HG02943 (cell line): ENCODE data around the gene MYL4.
"Not testable (repeated sequence)": the region's sequence is repeated elsewhere in the genome, so short reads cannot be mapped to it uniquely, and the experiment has no call there.

Experiments used
- ATAC-seq: cut with Tn5 transposase; IDR thresholded peaks from one replicate; pipeline ENCODE4 v1.9.1; 2021; ENCODE audit warnings: mild to moderate bottlenecking, low read depth, moderate library complexity; ENCODE audit not compliant: unreplicated experiment

Gene MYL4

GRCh38 chr17:47219621-47220475, 10.7 kb downstream of the MYL4 start:
- no peak for ATAC-seq

DNA sequence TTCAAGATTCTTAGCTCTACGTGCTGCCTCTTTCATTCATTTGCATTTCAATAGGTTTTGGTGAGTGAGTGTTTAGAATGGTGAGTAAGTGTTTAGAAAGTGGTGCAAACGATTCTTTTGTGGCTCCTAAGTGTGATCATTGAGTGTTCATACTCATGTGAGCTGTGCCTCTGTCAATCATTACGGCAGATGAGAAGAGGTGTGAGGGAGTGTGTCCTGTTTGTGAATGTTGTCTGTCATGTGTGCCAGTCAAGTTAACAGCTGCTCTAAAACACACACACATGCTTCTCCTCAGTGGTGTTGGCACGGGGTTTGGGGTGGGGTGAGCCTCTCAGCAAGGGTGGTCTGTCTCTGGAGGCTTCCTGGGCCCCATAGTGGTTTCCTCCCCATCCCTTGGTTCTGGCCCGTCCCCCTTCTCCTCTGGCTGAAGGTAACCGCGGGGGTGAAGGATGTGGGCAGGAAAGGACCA, 11.4 kb downstream of the MYL4 start:
- ATAC-seq = no peak

- no peak for ATAC-seq
These were observed 12.0 kb downstream of the MYL4 start for GRCh38 chr17:47221154-47221553.

- no peak for ATAC-seq
These were observed 12.9 kb downstream of the MYL4 start for GRCh38 chr17:47222047-47222446.

- ATAC-seq = no peak
These were observed 13.9 kb downstream of the MYL4 start for GRCh38 chr17:47223007-47223406.

DNA sequence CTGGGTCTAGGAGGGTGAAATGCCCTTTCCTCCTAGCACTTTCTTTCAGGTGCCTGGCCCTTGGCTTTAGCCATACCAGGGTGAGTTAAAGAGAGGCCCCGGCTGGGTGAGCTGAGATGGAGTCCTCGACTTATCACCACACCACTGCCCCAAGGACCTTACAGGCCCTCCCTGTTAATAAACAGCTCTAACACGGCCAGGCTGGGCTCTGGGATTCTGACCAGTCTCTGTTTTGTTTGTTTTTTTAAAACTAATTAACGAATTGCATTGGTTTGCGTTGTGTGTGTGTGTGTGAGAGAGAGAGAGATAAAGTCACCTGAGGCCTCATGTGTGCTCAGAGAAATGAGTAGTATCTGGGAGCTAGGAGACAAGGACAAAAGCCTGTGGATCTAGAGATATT, 14.3 kb downstream of the MYL4 start:
- ATAC-seq = no peak

DNA sequence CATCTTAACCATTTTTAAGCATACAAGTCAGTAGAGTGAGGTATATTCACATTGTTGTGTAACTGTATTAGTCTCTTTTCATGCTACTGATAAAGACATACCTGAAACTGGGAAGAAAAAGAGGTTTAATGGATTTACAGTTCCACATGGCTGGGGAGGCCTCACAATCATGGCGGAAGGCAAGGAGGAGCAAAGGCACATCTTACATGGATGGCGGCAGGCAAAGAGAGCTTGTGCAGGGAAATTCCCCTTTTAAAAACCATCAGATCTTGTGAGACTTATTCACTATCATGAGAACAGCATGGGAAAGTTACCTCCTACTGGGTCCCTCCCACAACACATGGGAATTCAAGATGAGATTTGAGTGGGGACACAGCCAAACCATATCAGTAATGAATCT, 14.9 kb downstream of the MYL4 start:
- ATAC-seq = not testable (repeated sequence)

DNA sequence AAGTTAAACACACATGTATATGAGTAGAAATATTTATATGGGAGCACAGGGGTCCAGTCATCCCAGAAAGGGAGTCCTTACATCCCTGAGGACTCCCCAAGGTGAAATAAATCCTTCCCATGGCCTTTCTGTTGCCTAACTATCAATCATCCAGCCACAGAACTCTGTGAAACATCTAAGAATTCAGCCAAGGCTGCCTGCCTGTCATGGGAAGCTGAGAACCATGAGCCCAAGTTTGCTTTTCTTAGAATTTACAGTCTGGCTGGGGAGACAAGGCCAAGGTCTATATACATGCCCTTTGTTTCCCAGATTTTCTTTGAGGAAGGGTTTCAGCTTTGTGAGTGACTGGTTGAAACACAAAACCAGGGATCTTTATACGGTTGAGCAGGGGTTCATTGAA, 15.8 kb downstream of the MYL4 start:
- ATAC-seq = no peak

GRCh38 chr17:47225436-47225858, 16.3 kb downstream of the MYL4 start:
- no peak for ATAC-seq

- ATAC-seq = no peak
These were observed 17.0 kb downstream of the MYL4 start for GRCh38 chr17:47225911-47226688.

DNA sequence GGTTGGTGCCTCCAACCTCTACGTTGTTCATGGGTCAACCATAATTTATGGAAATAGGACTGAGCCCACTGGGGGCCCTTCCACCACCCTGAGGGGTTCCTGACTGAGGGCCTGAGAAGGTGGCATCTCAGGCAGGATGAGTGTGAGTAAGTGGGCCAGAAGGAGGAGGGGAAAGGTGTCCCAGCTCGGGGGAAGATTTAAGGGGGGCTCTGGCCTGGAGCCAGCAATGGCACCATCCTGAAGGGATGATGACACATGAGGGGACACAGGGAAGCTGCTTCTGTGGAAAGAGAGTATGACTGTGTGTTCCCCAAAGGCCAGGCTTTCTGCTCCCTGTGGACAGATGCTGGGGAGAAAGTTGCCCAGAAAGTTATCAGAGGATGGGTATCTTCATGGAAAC, 18.7 kb downstream of the MYL4 start:
- no peak for ATAC-seq

DNA sequence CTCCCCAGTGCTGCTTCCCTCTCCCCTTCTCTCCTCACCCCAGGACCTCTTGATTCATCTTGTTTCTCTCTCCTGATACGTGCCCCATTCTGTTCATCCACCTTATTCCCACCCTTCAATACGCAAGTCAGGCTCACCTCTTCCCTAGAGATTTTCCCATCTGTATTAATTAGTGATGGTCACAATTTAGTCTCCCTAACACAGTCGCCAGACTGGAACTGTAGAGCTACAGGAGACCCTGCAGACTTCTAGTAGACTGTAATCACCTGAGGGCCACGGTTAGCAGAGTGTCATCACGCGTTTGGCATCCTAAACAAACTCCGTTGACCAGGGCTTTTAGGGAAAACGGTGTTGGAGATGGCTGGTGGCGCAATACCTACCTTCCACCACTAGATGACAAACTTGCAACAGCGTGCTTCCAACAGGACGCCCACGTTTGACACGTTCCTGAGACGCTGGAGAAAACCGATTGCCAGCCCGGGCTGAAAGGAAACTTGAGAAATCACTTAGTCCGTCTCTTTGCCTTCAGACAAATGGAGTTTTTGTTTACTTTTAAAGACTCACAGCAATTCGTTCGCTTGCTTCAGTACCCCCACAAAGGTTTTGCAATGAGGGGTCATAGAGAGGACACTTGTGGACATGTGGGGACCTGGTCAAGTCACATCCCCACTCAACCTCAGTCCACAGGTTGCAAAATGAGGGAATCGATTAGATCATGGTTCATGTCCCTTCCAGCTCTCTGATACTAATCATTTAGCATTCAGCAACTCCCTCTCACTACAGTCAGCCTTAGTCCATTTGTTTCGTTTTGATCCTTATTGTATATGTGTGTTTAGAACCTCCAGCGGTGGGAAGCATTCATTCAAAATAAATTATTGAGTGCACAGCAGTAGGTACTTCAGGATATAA, 20.6 kb downstream of the MYL4 start:
- ATAC-seq = no peak

GRCh38 chr17:47230864-47231263, 21.7 kb downstream of the MYL4 start:
- no peak for ATAC-seq

- no peak for ATAC-seq
These were observed 22.2 kb downstream of the MYL4 start for GRCh38 chr17:47231334-47231733.

- no peak for ATAC-seq
These were observed 22.7 kb downstream of the MYL4 start for GRCh38 chr17:47231866-47232265.

GRCh38 chr17:47232465-47232864, 23.3 kb downstream of the MYL4 start:
- ATAC-seq = no peak

- no peak for ATAC-seq
These were observed 26.4 kb downstream of the MYL4 start for GRCh38 chr17:47235506-47235905.

DNA sequence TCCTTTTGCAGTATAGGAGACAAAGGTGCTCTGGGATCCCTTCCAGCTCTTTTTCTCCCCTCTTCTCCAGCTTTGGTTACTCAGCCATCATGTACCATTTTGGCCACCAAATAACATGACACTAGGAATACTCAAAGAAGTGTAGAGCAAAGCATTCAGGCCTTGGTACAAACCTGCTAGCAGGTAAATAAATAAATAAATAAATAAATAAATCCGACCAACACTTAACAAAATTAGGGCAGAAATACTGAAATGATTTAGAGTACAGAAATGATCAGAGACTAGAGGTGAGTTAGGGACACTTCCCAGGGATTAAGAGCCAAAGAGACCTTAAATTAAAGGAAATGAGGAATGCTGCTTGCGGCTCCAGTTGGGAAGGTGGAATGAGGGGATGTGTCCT, 26.8 kb downstream of the MYL4 start:
- no peak for ATAC-seq

GRCh38 chr17:47237841-47238240, 28.7 kb downstream of the MYL4 start:
- no peak for ATAC-seq

DNA sequence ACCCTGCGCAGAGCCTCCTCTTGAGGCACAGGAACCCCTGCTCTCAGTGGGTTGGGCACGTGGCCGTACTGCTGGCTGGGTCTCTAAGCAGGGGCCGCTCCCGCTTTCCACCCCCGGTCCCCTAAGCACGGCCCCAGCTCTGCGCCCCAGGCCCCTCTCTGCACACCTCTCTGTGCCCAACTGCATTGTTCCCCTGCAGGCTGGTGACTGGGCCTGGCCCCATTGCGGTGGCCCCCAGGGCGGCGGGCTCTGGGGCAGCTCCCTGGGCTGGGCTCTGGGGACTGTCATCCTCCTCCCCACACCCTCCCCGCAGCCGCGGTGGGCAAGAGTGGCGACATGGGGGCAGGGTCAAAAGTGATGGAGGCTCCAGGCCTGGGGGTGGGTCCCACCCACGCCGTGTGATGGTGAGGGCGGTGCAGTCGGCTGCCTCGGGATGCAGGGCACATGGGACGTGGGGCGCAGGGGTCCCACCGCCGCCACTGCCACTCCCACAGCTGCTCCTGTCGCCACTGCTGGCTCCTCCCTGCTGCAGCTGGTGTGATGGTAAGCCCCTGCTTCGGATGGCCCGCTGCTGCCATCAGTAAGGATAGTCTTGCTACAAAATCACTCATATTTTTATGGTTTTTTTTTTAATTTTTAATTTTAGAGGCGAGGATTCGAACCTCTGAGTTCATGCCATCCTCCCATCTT, 29.3 kb downstream of the MYL4 start:
- no peak for ATAC-seq
